GM12875 (cell line): ENCODE results near the gene ZNF98.

Experiments
- H3K4me3 ChIP-seq: one replicate; pipeline ENCODE4 v1.5.1; 2011; ENCODE audit warnings: low read depth, low read length, control low read depth
- CTCF ChIP-seq: IDR thresholded peaks from 2 replicates; pipeline ENCODE4 v1.5.1; 2011; ENCODE audit warnings: low read depth, mild to moderate bottlenecking, control low read depth, inconsistent platforms, low read length, moderate library complexity, borderline replicate concordance; ENCODE audit not compliant: insufficient read depth

Gene ZNF98

GRCh38 chr19:22422211-22422610, at the start of gene ZNF98:
ZNF98 (minus strand) TSS chr19:22422346; CDS start chr19:22422224, 122 bp downstream.
- no peak within 1 kb of the TSS for H3K4me3 ChIP-seq

GRCh38 chr19:22446605-22447004, 24.5 kb upstream of the ZNF98 start:
- TF ChIP-seq CTCF = no peak
- no peak overlapping the region for H3K4me3 ChIP-seq

More at GRCh38 chr19:22422211-22422610, at the start of gene ZNF98:
- no peak for TF ChIP-seq CTCF

GRCh38 chr19:22438011-22438410, 15.9 kb upstream of the ZNF98 start:
- no peak for TF ChIP-seq CTCF
- H3K4me3 ChIP-seq = no peak overlapping the region

GRCh38 chr19:22427960-22428913, 6.1 kb upstream of the ZNF98 start:
- H3K4me3 ChIP-seq = no peak overlapping the region
- TF ChIP-seq CTCF = no peak

- no peak overlapping the region for H3K4me3 ChIP-seq
- no peak for TF ChIP-seq CTCF
Measured at GRCh38 chr19:22427547-22427946, 5.4 kb upstream of the ZNF98 start.

- no peak for TF ChIP-seq CTCF
- H3K4me3 ChIP-seq = no peak overlapping the region
Measured at GRCh38 chr19:22426901-22427300, 4.8 kb upstream of the ZNF98 start.

GRCh38 chr19:22421797-22422196, 349 bp downstream of the ZNF98 start:
- TF ChIP-seq CTCF = no peak
- no peak overlapping the region for H3K4me3 ChIP-seq
